Neural crest cell (in vitro differentiated cells): ENCODE data around the gene CTIF. TPM values are rescaled to one million over a fixed set of nuclear protein-coding genes. Genes with fewer than 3 reads are reported as not detected.

Source experiments
- DNase-seq: peaks from one replicate; pipeline ENCODE4 v3.0.0; 2021; ENCODE audit warnings: low read depth, mixed read lengths, low spot score
- H3K27ac Mint-ChIP-seq: one replicate; pipeline ENCODE4 v1.8.0; 2021; ENCODE audit warnings: mild to moderate bottlenecking, mixed read lengths; ENCODE audit not compliant: unreplicated experiment
- H3K27me3 Mint-ChIP-seq: 2 replicates; pipeline ENCODE4 v1.8.0; 2021; ENCODE audit warnings: low read depth, mild to moderate bottlenecking, mixed read lengths
- H3K36me3 Mint-ChIP-seq: 2 replicates; pipeline ENCODE4 v1.8.0; 2021; ENCODE audit warnings: low read depth, mild to moderate bottlenecking, mixed read lengths
- H3K4me1 Mint-ChIP-seq: 2 replicates; pipeline ENCODE4 v1.8.0; 2021; ENCODE audit warnings: mixed read lengths
- H3K4me3 Mint-ChIP-seq: one replicate; pipeline ENCODE4 v1.8.0; 2021; ENCODE audit warnings: mild to moderate bottlenecking, mixed read lengths
- H3K9me3 Mint-ChIP-seq: 2 replicates; pipeline ENCODE4 v1.8.0; 2021; ENCODE audit warnings: mixed read lengths
- total RNA-seq: library from RNA; stranded (reverse); gene quantifications from 2 replicates; pipeline ENCODE4 v1.2.1, GENCODE V29; 2021
- TF ChIP-seq, protein P1 (sequence below): fragments of 200-600 bp; sonication (generic); conservative IDR thresholded peaks from 2 replicates; pipeline ENCODE4 v1.5.0; 2021; ENCODE audit warnings: antibody characterized with exemption, mild to moderate bottlenecking

The CTIF gene
- total RNA-seq, 1 donor from 2014 or later: 52.6 TPM

GRCh38 chr18:48900469-48900868 is 361.6 kb downstream of the CTIF start:
- H3K4me1 Mint-ChIP-seq: peaks cover 10% of the 10 kb centered on the region
- no peaks in the 10 kb centered on the region for H3K27me3 Mint-ChIP-seq
- H3K36me3 Mint-ChIP-seq: peaks cover 2% of the 10 kb centered on the region
- peaks cover 17% of the 10 kb centered on the region for H3K9me3 Mint-ChIP-seq
- no peak overlapping the region for H3K27ac Mint-ChIP-seq
- H3K4me3 Mint-ChIP-seq: no peak overlapping the region
- TF ChIP-seq, protein P1, sequence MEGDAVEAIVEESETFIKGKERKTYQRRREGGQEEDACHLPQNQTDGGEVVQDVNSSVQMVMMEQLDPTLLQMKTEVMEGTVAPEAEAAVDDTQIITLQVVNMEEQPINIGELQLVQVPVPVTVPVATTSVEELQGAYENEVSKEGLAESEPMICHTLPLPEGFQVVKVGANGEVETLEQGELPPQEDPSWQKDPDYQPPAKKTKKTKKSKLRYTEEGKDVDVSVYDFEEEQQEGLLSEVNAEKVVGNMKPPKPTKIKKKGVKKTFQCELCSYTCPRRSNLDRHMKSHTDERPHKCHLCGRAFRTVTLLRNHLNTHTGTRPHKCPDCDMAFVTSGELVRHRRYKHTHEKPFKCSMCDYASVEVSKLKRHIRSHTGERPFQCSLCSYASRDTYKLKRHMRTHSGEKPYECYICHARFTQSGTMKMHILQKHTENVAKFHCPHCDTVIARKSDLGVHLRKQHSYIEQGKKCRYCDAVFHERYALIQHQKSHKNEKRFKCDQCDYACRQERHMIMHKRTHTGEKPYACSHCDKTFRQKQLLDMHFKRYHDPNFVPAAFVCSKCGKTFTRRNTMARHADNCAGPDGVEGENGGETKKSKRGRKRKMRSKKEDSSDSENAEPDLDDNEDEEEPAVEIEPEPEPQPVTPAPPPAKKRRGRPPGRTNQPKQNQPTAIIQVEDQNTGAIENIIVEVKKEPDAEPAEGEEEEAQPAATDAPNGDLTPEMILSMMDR: no peak
- DNase-seq: no peak

- no peak for DNase-seq
- H3K9me3 Mint-ChIP-seq: peaks cover 18% of the 10 kb centered on the region
- TF ChIP-seq, protein P1: no peak
These were observed 362.6 kb downstream of the CTIF start for GRCh38 chr18:48901145-48902022.

DNA sequence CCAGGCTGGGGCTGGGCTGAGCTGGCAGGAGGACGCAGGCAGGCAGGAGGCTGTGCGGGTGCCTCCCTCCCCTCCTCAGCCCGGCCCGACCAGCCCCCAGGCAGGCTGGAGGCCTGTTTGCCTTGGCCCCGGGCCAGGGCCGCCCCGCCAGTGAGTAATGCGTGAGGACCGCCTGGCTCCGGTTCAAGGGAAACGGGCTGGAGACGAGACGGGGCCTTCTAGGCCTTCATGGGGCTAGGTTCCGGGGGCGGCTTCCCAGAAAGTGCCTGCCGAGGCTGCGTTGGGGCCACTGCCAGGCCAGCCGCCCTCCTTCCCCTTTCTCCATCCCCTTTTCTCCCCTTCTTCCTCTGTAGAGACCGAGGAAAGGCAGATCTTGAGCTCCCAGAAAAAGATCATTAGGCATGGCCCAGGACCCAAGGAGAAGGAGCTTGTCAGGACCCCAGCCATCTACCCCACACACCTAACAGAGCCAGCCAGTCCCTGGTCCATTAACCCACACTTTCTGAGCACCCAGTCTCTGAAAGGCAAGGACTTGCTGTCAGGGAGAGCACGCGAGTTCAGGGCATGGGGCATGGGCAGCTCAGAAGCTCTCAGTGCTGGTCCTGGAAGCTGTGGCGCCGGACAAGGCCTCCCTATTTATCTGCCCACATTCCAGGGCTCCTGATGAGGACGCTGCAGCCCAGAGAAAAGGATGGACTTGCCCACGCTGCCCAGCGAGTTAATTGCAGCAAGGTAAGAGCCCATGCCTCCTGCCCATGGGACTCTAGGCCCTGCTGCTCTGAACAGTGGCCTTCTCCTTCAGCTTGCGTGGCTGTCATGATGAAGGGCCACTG is 363.4 kb downstream of the CTIF start:
- Mint-ChIP-seq H3K27ac (peak overlapping the region; percentile 43), H3K4me3 (no peak overlapping the region), H3K9me3 (peaks cover 18% of the 10 kb centered on the region), H3K36me3 (peaks cover 2% of the 10 kb centered on the region), H3K4me1 (no peaks in the 10 kb centered on the region), H3K27me3 (no peaks in the 10 kb centered on the region)
- TF ChIP-seq, protein P1: no peak
- no peak for DNase-seq

More at GRCh38 chr18:48901145-48902022, 362.6 kb downstream of the CTIF start:
- Mint-ChIP-seq H3K27me3 (no peaks in the 10 kb centered on the region), H3K36me3 (peaks cover 2% of the 10 kb centered on the region), H3K4me1 (peaks cover 6% of the 10 kb centered on the region), H3K4me3 (no peak overlapping the region), H3K27ac (no peak overlapping the region)

DNA sequence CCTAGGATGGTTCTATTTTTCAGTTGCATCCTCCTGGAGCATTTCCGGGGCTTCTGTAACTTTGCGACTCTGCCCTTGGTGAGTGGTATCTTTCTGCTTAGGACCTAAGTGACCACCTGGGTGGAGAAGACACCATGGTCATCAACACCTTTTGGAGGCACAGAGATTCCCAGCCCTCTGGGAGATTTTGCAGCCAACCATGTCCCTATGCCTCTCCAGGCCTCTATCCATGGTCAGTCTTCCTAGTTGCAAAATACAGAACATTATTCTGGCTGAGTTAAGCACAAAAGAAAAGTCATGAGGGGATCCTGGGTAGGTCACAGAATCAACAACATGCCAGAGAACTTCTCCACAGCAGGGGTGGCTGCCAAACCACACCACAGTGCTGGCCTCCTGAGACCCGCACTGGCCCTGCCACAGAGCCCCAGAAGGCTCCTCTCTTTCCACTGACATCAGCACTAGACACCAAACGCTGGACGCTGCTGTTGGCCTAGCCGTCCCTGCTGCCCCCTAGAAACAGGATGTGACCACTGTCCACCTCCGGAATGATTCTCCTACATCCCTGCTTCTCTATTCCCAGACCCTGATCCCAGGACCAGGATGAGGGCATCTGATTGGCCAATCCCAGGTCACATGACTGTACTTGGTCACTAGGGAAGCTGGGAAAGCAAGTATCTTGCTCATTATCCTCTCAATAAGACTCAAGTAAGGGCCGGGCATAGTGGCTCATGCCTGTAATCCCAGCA is 364.2 kb downstream of the CTIF start:
- peaks cover 18% of the 10 kb centered on the region for H3K9me3 Mint-ChIP-seq
- TF ChIP-seq, protein P1: no peak
- no peaks in the 10 kb centered on the region for H3K4me1 Mint-ChIP-seq
- no peak overlapping the region for H3K4me3 Mint-ChIP-seq
- H3K27me3 Mint-ChIP-seq: no peaks in the 10 kb centered on the region
- DNase-seq: no peak
- H3K27ac Mint-ChIP-seq: peak overlapping the region; percentile 43
- H3K36me3 Mint-ChIP-seq: peaks cover 2% of the 10 kb centered on the region

GRCh38 chr18:48904091-48904490 is 365.3 kb downstream of the CTIF start:
- no peak for DNase-seq
- Mint-ChIP-seq H3K4me1 (no peaks in the 10 kb centered on the region), H3K27me3 (no peaks in the 10 kb centered on the region), H3K36me3 (peaks cover 2% of the 10 kb centered on the region), H3K4me3 (no peak overlapping the region), H3K9me3 (peaks cover 18% of the 10 kb centered on the region), H3K27ac (peak overlapping the region; percentile 82)
- TF ChIP-seq, protein P1: no peak
